C1 segment of cervical spinal cord (tissue), 14 donors: ENCODE data around the gene LMO7.
A peak's percentile ranks its signal among the peaks of the same experiment; 100 is the strongest.

ENCODE experiments used
- DNase-seq, 14 donors: peaks; one replicate each; lab custom pipeline; 2025; lab: John Stamatoyannopoulos, UW

LMO7 gene

GRCh38 chr13:75798353-75799255, 162.5 kb downstream of the LMO7 start:
- no peak for DNase-seq

DNA sequence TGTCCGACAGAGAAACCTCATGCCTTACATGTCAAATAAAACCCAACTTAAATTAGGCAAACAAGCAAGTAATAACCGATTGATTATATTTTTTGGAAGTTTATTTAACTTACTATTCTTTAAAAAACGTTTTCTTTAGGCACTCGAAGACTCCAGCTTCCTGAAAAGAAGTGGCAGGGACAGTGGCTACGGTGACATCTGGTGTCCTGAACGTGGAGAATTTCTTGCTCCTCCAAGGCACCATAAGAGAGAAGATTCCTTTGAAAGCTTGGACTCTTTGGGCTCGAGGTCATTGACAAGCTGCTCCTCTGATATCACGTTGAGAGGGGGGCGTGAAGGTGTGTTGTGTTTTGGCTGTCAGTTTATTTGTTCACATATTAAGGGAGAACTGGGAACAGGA, 164.4 kb downstream of the LMO7 start:
- DNase-seq: no peak

DNA sequence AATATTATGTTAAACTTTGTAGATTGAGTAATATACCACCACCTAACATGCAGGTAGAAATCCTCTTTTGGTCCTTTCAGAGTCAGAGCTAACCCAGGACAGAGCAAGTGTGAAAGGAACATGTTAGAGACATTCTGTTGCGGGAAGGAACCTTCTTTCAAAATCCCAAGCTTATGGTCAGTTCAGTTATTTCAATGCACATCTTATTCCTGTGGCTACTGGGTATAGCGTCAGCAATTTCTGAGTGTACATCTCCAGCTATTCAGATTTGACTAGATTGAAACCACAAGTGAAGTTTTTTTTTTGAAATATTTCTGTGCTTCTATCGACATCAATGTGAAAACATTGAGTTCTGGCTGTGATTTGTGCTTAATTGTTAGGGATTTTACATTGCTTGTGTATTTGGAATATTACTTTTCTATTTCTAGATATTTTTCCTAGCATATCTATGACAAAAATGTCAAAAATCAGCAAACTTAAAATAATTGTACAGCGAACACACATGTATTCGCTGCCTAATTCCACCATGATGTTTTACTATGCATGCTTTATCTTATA, 165.3 kb downstream of the LMO7 start:
- DNase-seq: no peak

- DNase-seq: no peak
These were observed 166.0 kb downstream of the LMO7 start for GRCh38 chr13:75802161-75802560.

DNA sequence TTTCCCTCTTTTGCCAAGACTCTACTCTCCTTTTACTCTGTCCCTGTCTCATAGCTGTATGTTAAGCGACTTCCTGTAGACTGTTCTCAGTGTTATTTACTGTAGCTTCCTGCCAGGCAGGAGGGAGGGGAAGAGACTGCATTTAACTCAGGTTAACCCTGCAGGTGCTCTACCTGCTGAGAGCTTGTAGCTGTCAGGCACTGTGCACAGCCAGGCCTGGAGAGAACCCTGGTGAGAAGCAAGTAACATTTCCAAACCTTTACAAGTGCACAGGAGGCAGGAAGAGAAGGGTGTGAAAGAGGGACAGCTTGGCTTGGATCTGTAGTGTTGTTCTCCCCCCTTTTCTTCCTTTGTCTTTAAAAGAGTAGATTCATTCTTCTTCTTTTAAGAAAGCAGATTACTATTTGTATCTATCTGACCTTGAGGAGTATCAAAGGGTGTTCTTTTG, 167.1 kb downstream of the LMO7 start:
- peak in 1 of 14 donors; percentile 4 for DNase-seq

GRCh38 chr13:75804054-75804453, 167.9 kb downstream of the LMO7 start:
- no peak for DNase-seq

GRCh38 chr13:75804605-75805004, 168.5 kb downstream of the LMO7 start:
- no peak for DNase-seq

- DNase-seq: no peak
These were observed 170.0 kb downstream of the LMO7 start for GRCh38 chr13:75806117-75806516.

DNA sequence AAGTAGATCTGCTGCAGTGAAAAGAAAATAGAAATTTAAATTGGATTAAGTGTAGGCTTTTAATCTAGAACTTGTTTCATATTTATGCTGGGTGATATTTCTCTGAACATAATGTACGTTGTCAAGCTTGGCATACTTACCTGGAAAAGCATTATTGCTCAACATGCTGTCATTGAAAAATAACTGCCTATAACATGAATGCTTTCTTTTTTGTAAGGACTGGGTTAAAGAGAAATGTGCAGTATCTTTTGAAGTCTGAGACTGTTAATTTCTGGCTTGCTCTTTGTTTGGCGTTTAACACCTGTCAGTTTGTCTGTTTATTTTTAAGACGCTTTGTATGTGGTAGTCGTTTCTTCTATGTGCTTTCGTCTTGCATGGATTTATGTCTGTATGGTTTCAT, 175.2 kb downstream of the LMO7 start:
- DNase-seq: no peak

DNA sequence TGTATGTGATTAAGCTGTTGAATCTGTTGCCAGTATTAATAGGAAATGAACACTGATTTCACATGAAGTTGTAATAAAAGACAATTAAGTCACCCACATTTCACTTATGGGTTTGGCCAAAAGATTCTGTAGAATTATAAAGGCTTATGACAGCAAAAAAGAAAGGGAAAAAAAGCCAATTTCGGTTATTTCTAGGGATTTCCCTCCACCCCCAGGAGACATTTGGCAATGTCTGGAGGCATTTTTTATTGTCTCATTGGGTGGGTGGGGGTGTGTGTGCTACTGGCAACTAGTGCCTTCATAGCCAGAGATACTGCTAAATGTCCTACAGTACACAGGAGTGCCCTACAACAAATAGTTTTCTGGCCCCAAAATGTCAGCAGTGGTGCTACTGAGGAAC, 175.7 kb downstream of the LMO7 start:
- no peak for DNase-seq

- no peak for DNase-seq
These were observed 176.6 kb downstream of the LMO7 start for GRCh38 chr13:75812751-75813181.

DNA sequence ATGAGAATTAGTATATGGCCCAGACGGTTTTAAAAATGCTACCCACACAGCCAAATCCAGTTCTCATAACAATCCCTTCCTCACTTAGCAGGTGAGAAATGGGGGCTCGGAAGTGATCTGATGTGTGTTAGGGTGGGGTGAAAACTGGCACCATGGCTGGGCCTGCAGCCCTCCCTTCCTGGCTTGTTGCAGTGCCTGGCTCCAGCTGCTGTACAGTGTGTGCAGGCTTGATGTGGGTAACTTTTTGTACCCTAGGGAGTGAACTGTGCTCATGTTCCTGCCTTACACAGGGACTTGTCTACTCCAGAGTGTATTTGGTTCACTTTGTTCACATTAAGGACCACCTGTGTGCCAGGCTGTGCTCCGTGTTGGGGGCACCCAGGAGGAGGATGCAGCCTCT, 177.2 kb downstream of the LMO7 start:
- DNase-seq: no peak

DNA sequence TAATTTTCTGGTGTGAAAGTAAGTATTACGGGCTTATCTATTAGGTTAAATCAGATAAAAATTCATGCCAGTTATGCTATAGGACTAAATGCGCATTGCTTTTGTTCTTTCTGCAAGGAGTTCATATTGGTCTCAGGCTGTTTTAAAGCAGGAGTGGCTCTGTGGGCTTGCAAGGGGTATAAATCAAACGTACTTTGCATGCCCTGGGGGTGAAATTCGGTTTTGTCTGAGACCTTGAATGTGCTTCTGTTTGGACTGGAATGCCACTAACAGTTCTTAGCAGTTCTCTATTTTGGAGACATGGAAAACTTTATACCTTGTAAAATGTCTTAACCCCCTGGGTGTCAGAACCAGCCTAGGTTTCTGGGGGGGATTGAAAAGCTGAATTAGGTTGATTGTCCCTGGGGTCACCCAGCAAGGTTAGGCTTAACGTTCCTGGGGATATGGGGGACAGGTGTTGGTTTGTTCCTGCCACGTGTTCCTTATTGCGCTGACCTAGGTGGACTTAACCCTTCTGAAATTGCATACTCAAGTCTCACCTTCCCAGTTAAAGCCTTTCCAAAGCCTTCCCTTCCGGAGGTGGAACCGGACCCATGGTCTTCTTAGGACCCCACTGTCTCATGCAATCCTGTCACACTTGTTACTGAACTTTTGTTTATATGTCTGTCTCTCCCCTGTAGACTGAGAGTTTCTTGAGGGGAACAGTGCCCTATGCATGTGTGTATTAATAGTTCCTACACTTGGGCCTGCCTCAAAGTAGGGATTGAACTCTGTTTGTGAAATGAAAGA, 182.2 kb downstream of the LMO7 start:
- no peak for DNase-seq

DNA sequence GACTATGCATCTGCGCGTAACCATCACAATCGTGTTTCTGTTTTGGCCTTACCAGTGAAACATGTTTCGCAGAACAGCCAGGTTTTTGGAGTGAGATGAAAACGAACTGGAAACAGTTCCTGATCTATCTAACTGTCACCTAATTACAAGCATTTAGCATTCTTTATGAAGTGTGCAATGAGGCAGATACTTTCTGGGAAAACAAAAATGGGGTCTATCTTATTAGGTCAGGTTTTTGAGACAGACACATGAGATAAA, 182.8 kb downstream of the LMO7 start:
- DNase-seq: no peak

DNA sequence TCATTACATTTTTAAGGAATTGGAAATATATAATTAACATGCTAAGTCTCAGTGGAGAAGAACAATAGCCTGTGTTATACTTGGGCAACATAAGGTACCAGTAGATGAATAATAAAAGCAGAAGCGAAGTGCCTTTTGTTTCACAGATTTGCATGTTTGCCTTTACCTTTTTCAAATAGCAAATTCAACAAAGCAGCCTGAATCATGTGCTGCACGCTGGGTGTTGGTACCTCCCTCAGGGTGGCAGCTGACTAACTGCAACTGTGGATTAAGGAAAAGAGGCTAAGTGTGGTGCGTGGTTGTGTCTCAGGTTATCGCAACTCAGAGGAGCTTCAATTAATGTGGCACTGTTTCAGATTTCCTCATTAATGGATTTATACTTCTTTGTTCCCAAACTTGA, 189.0 kb downstream of the LMO7 start:
- no peak for DNase-seq

GRCh38 chr13:75825594-75825993, 189.5 kb downstream of the LMO7 start:
- no peak for DNase-seq

DNA sequence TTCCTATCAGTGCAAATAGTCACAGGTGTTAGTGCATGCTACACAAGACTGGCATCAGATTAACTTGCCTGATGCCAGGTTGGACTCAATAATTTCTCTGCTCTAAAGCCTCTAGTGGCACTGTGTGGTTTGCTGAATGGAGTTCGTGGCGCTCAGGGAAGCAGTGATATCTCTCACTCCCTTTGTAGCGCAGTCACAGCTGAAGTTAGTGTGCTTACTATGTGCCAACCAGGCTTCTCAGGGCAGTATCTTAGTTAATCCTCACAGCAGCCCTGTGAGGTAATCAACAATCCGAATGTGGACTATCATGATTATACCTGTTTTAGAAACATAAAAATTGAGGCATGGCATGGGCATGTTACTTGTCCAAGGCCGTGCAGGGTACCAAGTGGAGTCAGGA, 190.3 kb downstream of the LMO7 start:
- no peak for DNase-seq

DNA sequence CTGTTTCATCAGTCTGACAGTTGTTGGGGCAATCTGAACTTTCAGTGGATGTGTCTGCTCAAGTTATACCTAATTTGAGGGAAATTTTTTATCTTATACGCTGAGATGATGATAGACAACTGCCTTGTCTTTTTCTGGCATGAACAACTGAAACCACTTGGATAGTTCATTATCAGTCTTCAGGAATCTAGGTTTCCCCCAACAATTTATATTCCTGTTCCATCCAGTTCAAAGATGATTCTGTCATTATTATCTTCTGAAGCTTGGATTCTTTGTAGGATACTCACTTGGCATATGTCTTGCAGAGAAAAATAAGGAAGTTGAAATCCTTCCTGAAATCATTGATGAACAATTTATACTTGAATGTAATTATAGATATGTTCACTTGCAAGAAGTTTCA, 193.7 kb downstream of the LMO7 start:
- no peak for DNase-seq

DNA sequence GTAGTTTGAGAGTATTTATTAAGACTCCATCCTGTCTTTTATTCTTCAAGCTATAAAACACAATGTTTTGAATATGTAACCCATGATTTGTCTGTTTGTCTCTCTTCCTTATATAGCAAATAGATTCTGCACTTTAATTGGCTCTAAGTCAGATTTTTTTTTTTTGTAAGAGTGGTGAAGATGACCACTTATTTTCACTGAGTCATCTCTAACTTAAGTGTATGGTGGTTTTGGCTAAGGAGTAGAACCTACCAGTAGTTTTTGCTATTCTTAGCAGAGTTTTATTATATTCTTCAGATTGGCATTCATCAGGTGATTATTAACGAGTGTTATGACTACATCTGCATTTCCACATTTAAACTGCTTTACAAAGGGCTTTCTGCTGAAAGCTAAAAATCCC, 194.7 kb downstream of the LMO7 start:
- no peak for DNase-seq

DNA sequence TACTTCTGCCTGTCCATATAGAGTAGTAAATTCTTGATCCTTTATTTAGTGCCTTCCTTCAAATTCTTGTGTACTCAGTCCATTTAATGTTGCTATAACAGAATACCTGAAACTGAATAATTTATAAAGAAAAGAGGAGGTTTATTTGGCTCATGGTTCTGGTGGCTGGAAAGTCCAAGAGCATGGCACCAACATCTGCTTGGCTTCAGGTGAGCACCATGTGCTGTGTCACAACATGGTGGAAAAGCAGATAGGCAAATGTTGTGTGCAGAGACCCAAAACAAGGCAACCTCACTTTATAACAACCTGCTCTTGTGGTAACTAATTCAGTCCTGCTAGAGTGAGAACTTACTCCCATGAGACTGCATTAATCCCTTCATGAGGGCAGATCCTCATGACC, 195.3 kb downstream of the LMO7 start:
- DNase-seq: no peak

DNA sequence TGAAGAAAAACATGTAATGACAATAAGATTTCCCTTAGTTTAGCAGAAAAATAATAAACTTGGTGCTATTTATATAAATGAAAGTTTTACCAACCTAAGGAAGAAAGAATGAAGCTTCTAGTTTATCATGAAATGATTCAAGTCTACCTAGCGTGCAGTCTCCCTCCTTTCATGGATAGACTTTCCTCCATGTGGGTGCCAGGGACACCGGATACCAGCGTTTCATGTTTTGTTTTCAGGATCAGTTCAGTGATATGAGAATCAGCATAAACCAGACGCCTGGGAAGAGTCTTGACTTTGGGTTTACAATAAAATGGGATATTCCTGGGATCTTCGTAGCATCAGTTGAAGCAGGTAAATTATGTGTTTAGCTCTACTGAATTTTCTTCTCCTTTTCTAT, 196.7 kb downstream of the LMO7 start:
- no peak for DNase-seq

DNA sequence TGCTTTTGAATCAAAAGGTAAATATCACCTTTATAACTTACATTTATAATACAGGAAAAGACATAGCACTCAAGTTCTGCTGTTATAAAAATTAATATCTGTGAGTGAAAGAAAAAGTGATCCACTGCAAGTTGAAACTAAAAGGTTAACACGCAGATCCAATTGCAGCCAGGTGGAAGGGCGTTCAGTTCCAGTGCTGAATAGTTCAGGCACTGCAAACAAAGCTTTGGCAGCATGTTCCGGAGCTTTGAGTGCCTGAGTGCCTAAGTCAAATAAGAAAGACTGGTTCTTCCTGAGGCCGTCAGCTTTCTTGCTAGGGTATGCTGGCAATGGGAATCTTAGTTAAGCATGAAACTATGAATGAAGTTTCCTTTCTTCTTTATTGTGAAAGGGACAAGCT, 200.3 kb downstream of the LMO7 start:
- DNase-seq: no peak
